K562 (cell line): ENCODE data around the gene CALD1. TPM values are rescaled to one million over a fixed set of nuclear protein-coding genes. Genes with fewer than 3 reads are reported as not detected.

Source experiments
- ATAC-seq: fragments of 200-7000 bp; cut with Tn5 transposase; 3 replicates; pipeline ENCODE4 v1.9.1; 2020; ENCODE audit warnings: moderate library complexity
- BruUV-seq: library from RNA; stranded (reverse); fragments of 400-500 nt; replicated peaks from 2 replicates; lab custom pipeline; 2021; lab: Mats Ljungman, UMichigan
- CTCF ChIA-PET: fragments of 300-600 bp; formaldehyde crosslinking; extraction: SDS; loops from one replicate; lab custom pipeline; 2021; ENCODE audit warnings: low intra/inter-chr PET ratio; lab: Yijun Ruan, JAX
- POLR2A ChIA-PET: fragments of 300-600, 350-650 bp; sonication (Branson Sonifier 250); formaldehyde crosslinking; extraction: SDS; loops from one replicate; lab custom pipeline; 2021; ENCODE audit warnings: antibody characterized with exemption, inconsistent platforms; lab: Yijun Ruan, JAX
- DNase-seq, 4 experiments: peaks; one replicate each; pipeline versions ENCODE4 v3.0.0 to v3.0.0-alpha.2; 2011 to 2018; ENCODE audit warnings: low spot score in 3 of 4, mixed read lengths in 3 of 4; ENCODE audit errors: extremely low read depth in 1 of 4
- FAIRE-seq: peaks from 2 replicates; lab custom pipeline; 2011; peaks lifted over from hg19 to GRCh38; lab: Jason Lieb, UNC
- H2AFZ ChIP-seq: 2 replicates; pipeline ENCODE4 v1.6.0; 2011; ENCODE audit warnings: low read depth, low read length, control low read depth, inconsistent platforms
- H3K27ac ChIP-seq: fragments of 200-600 bp; 3 replicates; pipeline ENCODE4 v1.8.0; 2011; ENCODE audit warnings: low read depth, mild to moderate bottlenecking, control low read depth, inconsistent platforms, low read length, moderate library complexity, mixed read lengths; ENCODE audit errors: extremely low read depth
- H3K27me3 ChIP-seq, 2 experiments: fragments of 300-600 bp in 1 of 2; 2 replicates in 1 of 2; 3 replicates in 1 of 2; pipeline versions ENCODE4 v1.6.0 to v1.8.0; 2011; ENCODE audit warnings: inconsistent platforms in 2 of 2, low read length in 2 of 2, mild to moderate bottlenecking in 1 of 2, mixed read lengths in 1 of 2, moderate library complexity in 1 of 2; ENCODE audit not compliant: control insufficient read depth in 2 of 2, insufficient read depth in 2 of 2
- H3K36me3 ChIP-seq: fragments of 300-600 bp; 3 replicates; pipeline ENCODE4 v1.8.0; 2011; ENCODE audit warnings: mild to moderate bottlenecking, low read length, inconsistent platforms; ENCODE audit not compliant: control insufficient read depth, insufficient read depth
- H3K4me1 ChIP-seq, 2 experiments: fragments of 200-600 bp in 1 of 2; replicated peaks in 1 of 2; 2 replicates in 1 of 2; 3 replicates in 1 of 2; pipeline versions ENCODE4 v1.5.1 to v1.8.0; 2011; ENCODE audit warnings: inconsistent platforms in 2 of 2, low read length in 2 of 2, mild to moderate bottlenecking in 1 of 2, mixed read lengths in 1 of 2, moderate library complexity in 1 of 2; ENCODE audit not compliant: control insufficient read depth in 2 of 2, insufficient read depth in 2 of 2
- H3K4me2 ChIP-seq: 2 replicates; pipeline ENCODE4 v1.6.1; 2011; ENCODE audit warnings: low read length, control low read depth, inconsistent platforms, mixed read lengths; ENCODE audit not compliant: insufficient read depth
- H3K4me3 ChIP-seq: fragments of 200-600 bp; sonication (generic), shearing (Covaris generic); 2 replicates; pipeline ENCODE4 v1.5.1; 2016; ENCODE audit warnings: control low read depth, inconsistent platforms
- H3K79me2 ChIP-seq: fragments of 200-600 bp; 3 replicates; pipeline ENCODE4 v1.8.0; 2011; ENCODE audit warnings: low read length, inconsistent platforms; ENCODE audit not compliant: control insufficient read depth, insufficient read depth
- H3K9ac ChIP-seq, 2 experiments: 2 replicates each; pipeline versions ENCODE4 v1.6.0 to v1.6.1; 2011; ENCODE audit warnings: low read depth in 2 of 2, low read length in 2 of 2, control low read depth in 1 of 2, inconsistent platforms in 1 of 2, mild to moderate bottlenecking in 1 of 2, mixed read lengths in 1 of 2; ENCODE audit not compliant: insufficient read depth in 1 of 2
- H3K9me1 ChIP-seq: one replicate; pipeline ENCODE4 v1.6.0; 2011; ENCODE audit warnings: inconsistent platforms, mild to moderate bottlenecking, low read length, moderate library complexity; ENCODE audit not compliant: control insufficient read depth, insufficient read depth
- H3K9me3 ChIP-seq: replicated peaks from 2 replicates; pipeline ENCODE4 v1.5.1; 2011; ENCODE audit warnings: low read depth, low read length, inconsistent platforms; ENCODE audit not compliant: control insufficient read depth, insufficient read depth
- H4K20me1 ChIP-seq: replicated peaks from 2 replicates; pipeline ENCODE4 v1.6.1; 2011; ENCODE audit warnings: low read length, inconsistent platforms, mixed read lengths; ENCODE audit not compliant: control insufficient read depth, insufficient read depth
- CBFB ChIP-seq: sonication (generic); formaldehyde crosslinking; IDR thresholded peaks from 2 replicates; pipeline ENCODE4 v1.4.0; 2020; ENCODE audit warnings: mild to moderate bottlenecking, missing genetic modification reagents
- HEY1 ChIP-seq: fragments of 250-450 bp; sonication (Bioruptor Pico); IDR thresholded peaks from 2 replicates; pipeline ENCODE4 v1.5.0; 2020; ENCODE audit warnings: mild to moderate bottlenecking, moderate library complexity, borderline replicate concordance
- MECOM ChIP-seq: fragments of 250-450 bp; sonication (Bioruptor Pico); IDR thresholded peaks from 2 replicates; pipeline ENCODE4 v1.8.0; 2022; ENCODE audit warnings: inconsistent platforms
- SMAD3 ChIP-seq: fragments of 450-650 bp; formaldehyde crosslinking; conservative IDR thresholded peaks from 2 replicates; pipeline ENCODE4 v1.4.0; 2020; ENCODE audit warnings: mild to moderate bottlenecking
- SRSF1 ChIP-seq: fragments of 200-400 bp; formaldehyde crosslinking; IDR thresholded peaks from 2 replicates; pipeline ENCODE4 v1.6.1; 2017; ENCODE audit warnings: mild to moderate bottlenecking, low read depth, low read length, moderate library complexity
- TFAM ChIP-seq: fragments of 250-450 bp; sonication (Bioruptor Pico); conservative IDR thresholded peaks from 2 replicates; pipeline ENCODE4 v1.5.0; 2021; ENCODE audit warnings: mild to moderate bottlenecking, moderate library complexity
- TOE1 ChIP-seq, 2 experiments: fragments of 450-650 bp in 1 of 2; sonication (generic) in 1 of 2; formaldehyde crosslinking in 1 of 2; IDR thresholded peaks; 2 replicates each; pipeline versions ENCODE4 v1.7.1 to v1.8.0; 2016 to 2022; ENCODE audit warnings: borderline replicate concordance in 2 of 2, mild to moderate bottlenecking in 2 of 2, antibody characterized with exemption in 1 of 2, inconsistent platforms in 1 of 2, low read depth in 1 of 2, missing genetic modification reagents in 1 of 2, moderate library complexity in 1 of 2
- YBX1 ChIP-seq: fragments of 450-650 bp; IDR thresholded peaks from 2 replicates; pipeline ENCODE4 v1.7.1; 2016; ENCODE audit warnings: mild to moderate bottlenecking
- ZNF23 ChIP-seq: fragments of 250-450 bp; sonication (Bioruptor Pico); IDR thresholded peaks from 2 replicates; pipeline ENCODE4 v1.4.0; 2020; ENCODE audit warnings: mild to moderate bottlenecking
- ZNF717 ChIP-seq: fragments of 250-450 bp; sonication (Bioruptor Pico); IDR thresholded peaks from 2 replicates; pipeline ENCODE4 v1.5.0; 2021
- ZNF785 ChIP-seq: fragments of 250-450 bp; sonication (Bioruptor Pico); IDR thresholded peaks from 2 replicates; pipeline ENCODE4 v1.4.0; 2020; ENCODE audit warnings: mild to moderate bottlenecking
- WGBS: fragments of 100-300 bp; shearing (Covaris generic); methylation state at CpG from one replicate; pipeline ENCODE4 v1.1.6; 2016; ENCODE audit warnings: low coverage, mixed read lengths; ENCODE audit not compliant: insufficient coverage; ENCODE audit errors: missing lambda C conversion rate; 5-methylcytosine and 5-hydroxymethylcytosine counted together
- in situ Hi-C: fragments of 300-500 bp; cut with MboI; formaldehyde crosslinking; loops from 4 replicates; pipeline ENCODE4 v1.15.0; 2018; ENCODE audit warnings: inconsistent platforms, mixed read lengths
- intact Hi-C: fragments of 100-400 bp; cut with micrococcal nuclease; formaldehyde crosslinking; loops from 2 replicates; pipeline ENCODE4 v1.14.2; 2022
- polyA plus RNA-seq, 8 experiments: library from polyadenylated mRNA; depleted of rRNA in 4 of 8; stranded (reverse) in 5 of 8; unstranded in 3 of 8; fragments of >200 nt; fragmentation: Nextera tagmentation in 2 of 8; fragmentation: Illumina TruSeq in 1 of 8; extraction: Ambion mirVana in 2 of 8; extraction: Trizol in 1 of 8; gene quantifications; 2 replicates each; pipeline versions ENCODE4 v1.2.1 to v1.2.3, GENCODE V29; 2011 to 2014; ENCODE audit warnings: inconsistent platforms in 1 of 8, missing spikeins in 1 of 8
- total RNA-seq, 7 experiments: library from RNA; depleted of rRNA in 6 of 7; stranded (reverse); fragments of >200 nt in 6 of 7; fragmentation: Illumina TruSeq in 2 of 7; extraction: Trizol in 2 of 7; gene quantifications; 2 replicates each; pipeline versions ENCODE4 v1.2.1 to v1.2.3, GENCODE V29; 2011 to 2021; ENCODE audit warnings: low replicate concordance in 1 of 7
- TF ChIP-seq, protein P1 (sequence below): fragments of 450-650 bp; formaldehyde crosslinking; IDR thresholded peaks from 2 replicates; pipeline ENCODE4 v1.4.0; 2022; ENCODE audit warnings: missing genetic modification characterization
- TF ChIP-seq, protein P2 (sequence below): fragments of 250-450 bp; sonication (Bioruptor Pico); IDR thresholded peaks from 2 replicates; pipeline ENCODE4 v1.8.0; 2021; ENCODE audit warnings: moderate library complexity, mild to moderate bottlenecking, inconsistent platforms

Gene CALD1
- total and polyA plus RNA-seq, 9 of the 15 experiments (the other 6 are each of a cell fraction or from before 2014, with no cell fraction given): 0.40 TPM; not detected in 8

DNA sequence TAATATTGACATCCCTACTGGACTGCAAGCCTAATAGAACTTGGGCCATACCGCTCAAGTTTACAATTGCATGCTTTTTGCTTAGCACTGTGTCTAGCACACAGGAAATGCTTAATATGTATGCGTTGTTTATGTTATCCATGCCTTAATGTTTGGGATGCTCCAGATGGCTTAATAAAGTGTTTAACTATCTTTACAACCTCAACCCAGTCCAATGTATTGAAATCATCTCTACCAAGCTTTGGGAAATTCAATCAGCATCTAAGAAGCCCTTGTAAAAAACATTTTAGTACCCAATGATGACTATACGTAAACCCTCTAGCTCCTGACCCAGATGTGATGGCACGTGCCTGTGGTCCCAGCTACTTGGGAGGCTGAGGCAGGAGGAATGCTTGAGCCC, 40.0 kb downstream of the CALD1 start:
- intact Hi-C loops: no loop called here
- CTCF ChIA-PET: no interaction called here
- TF ChIP-seq TFAM (CRISPR knock-in tag) (no peak), YBX1 (no peak), SMAD3 (CRISPR knock-in tag) (no peak)
- TF ChIP-seq, protein P1, sequence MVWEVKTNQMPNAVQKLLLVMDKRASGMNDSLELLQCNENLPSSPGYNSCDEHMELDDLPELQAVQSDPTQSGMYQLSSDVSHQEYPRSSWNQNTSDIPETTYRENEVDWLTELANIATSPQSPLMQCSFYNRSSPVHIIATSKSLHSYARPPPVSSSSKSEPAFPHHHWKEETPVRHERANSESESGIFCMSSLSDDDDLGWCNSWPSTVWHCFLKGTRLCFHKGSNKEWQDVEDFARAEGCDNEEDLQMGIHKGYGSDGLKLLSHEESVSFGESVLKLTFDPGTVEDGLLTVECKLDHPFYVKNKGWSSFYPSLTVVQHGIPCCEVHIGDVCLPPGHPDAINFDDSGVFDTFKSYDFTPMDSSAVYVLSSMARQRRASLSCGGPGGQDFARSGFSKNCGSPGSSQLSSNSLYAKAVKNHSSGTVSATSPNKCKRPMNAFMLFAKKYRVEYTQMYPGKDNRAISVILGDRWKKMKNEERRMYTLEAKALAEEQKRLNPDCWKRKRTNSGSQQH (CRISPR knock-in tag): no peak
- BruUV-seq: no TSS peak
- ATAC-seq (no peak), DNase-seq (no peak), FAIRE-seq (no peak)
- Histone ChIP-seq H3K9me3 (no peaks in the 10 kb centered on the region), H3K9me1 (no peaks in the 10 kb centered on the region), H3K4me3 (no peak overlapping the region), H3K4me2 (no peak overlapping the region), H4K20me1 (no peaks in the 10 kb centered on the region), H2AFZ (no peak overlapping the region), H3K27ac (no peak overlapping the region), H3K4me1 (no peaks in the 10 kb centered on the region), H3K79me2 (no peaks in the 10 kb centered on the region), H3K36me3 (no peaks in the 10 kb centered on the region), H3K27me3 (no peaks in the 10 kb centered on the region; a peak in 1 of 5 replicates), H3K9ac (no peak overlapping the region)
- in situ Hi-C loops: no loop called here
- WGBS: 7% methylated on average over 4 of the region's 4 CpGs
- POLR2A ChIA-PET: no interaction called here

DNA sequence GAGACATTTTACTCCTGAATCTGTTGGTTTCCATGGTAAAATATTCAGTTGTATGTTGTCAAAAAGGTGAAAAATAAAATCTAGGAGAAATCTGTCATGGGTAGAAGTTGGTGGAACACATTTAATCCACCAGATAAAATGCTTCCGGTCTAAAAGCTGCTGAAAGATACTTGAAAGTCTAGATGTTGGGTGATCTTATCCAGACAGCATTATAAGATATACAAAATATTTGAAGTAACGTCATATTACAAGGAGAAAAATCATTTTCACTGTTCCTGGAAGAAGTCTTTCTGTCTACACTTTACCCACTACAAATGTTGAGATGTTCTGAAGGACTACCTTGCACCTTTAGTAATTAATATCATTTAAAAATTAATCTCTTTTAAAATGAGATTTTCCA, 40.9 kb downstream of the CALD1 start:
- no TSS peak for BruUV-seq
- CTCF ChIA-PET: no interaction called here
- Histone ChIP-seq H3K27me3 (no peaks in the 10 kb centered on the region; a peak in 1 of 5 replicates), H3K9me3 (no peaks in the 10 kb centered on the region), H3K4me2 (no peak overlapping the region), H3K27ac (no peak overlapping the region), H3K4me1 (no peaks in the 10 kb centered on the region), H3K9ac (no peak overlapping the region), H4K20me1 (no peaks in the 10 kb centered on the region), H3K36me3 (no peaks in the 10 kb centered on the region), H3K4me3 (no peak overlapping the region), H2AFZ (no peak overlapping the region), H3K9me1 (no peaks in the 10 kb centered on the region), H3K79me2 (no peaks in the 10 kb centered on the region)
- in situ Hi-C loops (no loop called here), intact Hi-C loops (no loop called here)
- DNase-seq: no peak
- no peak for ATAC-seq
- WGBS: 2% methylated on average over 2 of the region's 2 CpGs
- POLR2A ChIA-PET: no interaction called here
- FAIRE-seq: no peak
- TF ChIP-seq ZNF785 (CRISPR knock-in tag) (no peak), CBFB (no peak), ZNF717 (CRISPR knock-in tag) (no peak), HEY1 (CRISPR knock-in tag) (no peak), TOE1 (IDR thresholded peaks at IDR 0.05; ENCODE audit: borderline replicate concordance) (no peak), TOE1 (CRISPR knock-in tag; IDR thresholded peaks at IDR 0.05; ENCODE audit: borderline replicate concordance, low read depth) (no peak), MECOM (CRISPR knock-in tag) (no peak), SRSF1 (no peak), ZNF23 (no peak)
- TF ChIP-seq, protein P2, sequence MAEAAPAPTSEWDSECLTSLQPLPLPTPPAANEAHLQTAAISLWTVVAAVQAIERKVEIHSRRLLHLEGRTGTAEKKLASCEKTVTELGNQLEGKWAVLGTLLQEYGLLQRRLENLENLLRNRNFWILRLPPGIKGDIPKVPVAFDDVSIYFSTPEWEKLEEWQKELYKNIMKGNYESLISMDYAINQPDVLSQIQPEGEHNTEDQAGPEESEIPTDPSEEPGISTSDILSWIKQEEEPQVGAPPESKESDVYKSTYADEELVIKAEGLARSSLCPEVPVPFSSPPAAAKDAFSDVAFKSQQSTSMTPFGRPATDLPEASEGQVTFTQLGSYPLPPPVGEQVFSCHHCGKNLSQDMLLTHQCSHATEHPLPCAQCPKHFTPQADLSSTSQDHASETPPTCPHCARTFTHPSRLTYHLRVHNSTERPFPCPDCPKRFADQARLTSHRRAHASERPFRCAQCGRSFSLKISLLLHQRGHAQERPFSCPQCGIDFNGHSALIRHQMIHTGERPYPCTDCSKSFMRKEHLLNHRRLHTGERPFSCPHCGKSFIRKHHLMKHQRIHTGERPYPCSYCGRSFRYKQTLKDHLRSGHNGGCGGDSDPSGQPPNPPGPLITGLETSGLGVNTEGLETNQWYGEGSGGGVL (CRISPR knock-in tag): no peak
